Kidney epithelial cell (primary cell): ENCODE measurements around the gene UTP25. TPM values are rescaled to one million over a fixed set of nuclear protein-coding genes. Genes with fewer than 3 reads are reported as not detected.
"Not testable (repeated sequence)": the region's sequence is repeated elsewhere in the genome, so short reads cannot be mapped to it uniquely, and the experiment has no call there.

Experiments used
- DNase-seq: peaks from one replicate; pipeline ENCODE4 v3.0.0-alpha.2; 2010; ENCODE audit warnings: low read depth
- H3K27me3 ChIP-seq: 2 replicates; pipeline ENCODE4 v1.6.0; 2011; ENCODE audit warnings: low read length; ENCODE audit not compliant: control insufficient read depth, insufficient read depth
- H3K36me3 ChIP-seq: 2 replicates; pipeline ENCODE4 v1.5.1; 2011; ENCODE audit warnings: low read length; ENCODE audit not compliant: control insufficient read depth, insufficient read depth
- H3K4me3 ChIP-seq: 2 replicates; pipeline ENCODE4 v1.5.1; 2011; ENCODE audit warnings: low read depth, mild to moderate bottlenecking, control low read depth, low read length
- total RNA-seq: library from RNA; depleted of rRNA; stranded (reverse); fragments of >200 nt; gene quantifications from 2 replicates; pipeline ENCODE4 v1.2.3, GENCODE V29; 2015
- TF ChIP-seq, protein P1 (sequence below): IDR thresholded peaks from 2 replicates; pipeline ENCODE4 v1.5.1; 2011; ENCODE audit warnings: mild to moderate bottlenecking, moderate library complexity, low read length, control low read depth, inconsistent platforms; ENCODE audit not compliant: insufficient read depth, poor library complexity, severe bottlenecking

The UTP25 gene
- total RNA-seq, 1 donor from 2014 or later, result 14.6 TPM

- no peaks in the 10 kb centered on the region for H3K36me3 ChIP-seq
- TF ChIP-seq, protein P1, sequence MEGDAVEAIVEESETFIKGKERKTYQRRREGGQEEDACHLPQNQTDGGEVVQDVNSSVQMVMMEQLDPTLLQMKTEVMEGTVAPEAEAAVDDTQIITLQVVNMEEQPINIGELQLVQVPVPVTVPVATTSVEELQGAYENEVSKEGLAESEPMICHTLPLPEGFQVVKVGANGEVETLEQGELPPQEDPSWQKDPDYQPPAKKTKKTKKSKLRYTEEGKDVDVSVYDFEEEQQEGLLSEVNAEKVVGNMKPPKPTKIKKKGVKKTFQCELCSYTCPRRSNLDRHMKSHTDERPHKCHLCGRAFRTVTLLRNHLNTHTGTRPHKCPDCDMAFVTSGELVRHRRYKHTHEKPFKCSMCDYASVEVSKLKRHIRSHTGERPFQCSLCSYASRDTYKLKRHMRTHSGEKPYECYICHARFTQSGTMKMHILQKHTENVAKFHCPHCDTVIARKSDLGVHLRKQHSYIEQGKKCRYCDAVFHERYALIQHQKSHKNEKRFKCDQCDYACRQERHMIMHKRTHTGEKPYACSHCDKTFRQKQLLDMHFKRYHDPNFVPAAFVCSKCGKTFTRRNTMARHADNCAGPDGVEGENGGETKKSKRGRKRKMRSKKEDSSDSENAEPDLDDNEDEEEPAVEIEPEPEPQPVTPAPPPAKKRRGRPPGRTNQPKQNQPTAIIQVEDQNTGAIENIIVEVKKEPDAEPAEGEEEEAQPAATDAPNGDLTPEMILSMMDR, result no peak
- DNase-seq, result no peak
- H3K27me3 ChIP-seq, result no peaks in the 10 kb centered on the region
- H3K4me3 ChIP-seq, result no peak overlapping the region
Observed at GRCh38 chr1:209900734-209901133, 73.0 kb downstream of the UTP25 start.

GRCh38 chr1:209901211-209901610 is 73.4 kb downstream of the UTP25 start:
- H3K27me3 ChIP-seq, result no peaks in the 10 kb centered on the region
- TF ChIP-seq, protein P1, result no peak
- DNase-seq, result no peak
- H3K4me3 ChIP-seq, result no peak overlapping the region
- H3K36me3 ChIP-seq, result no peaks in the 10 kb centered on the region

DNA sequence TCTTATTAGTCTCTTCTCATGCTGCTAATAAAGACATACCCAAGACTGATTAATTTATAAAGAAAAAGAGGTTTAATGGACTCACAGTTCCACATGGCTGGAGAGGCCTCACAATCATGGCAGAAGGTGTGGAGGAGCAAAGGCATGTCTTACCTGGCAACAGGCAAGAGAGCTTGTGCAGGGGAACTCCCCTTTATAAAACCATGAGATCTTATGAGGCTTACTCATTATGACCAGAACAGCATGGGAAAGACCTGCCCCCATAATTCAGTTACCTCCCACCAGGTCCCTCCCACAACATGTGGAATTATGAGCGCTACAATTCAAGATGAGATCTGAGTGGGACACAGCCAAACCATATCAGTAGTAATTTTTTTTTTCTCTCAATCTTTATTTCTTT is 77.0 kb downstream of the UTP25 start:
- DNase-seq, H3K36me3 ChIP-seq: not testable (repeated sequence)

More for the DNA sequence above, 77.0 kb downstream of the UTP25 start:
- H3K27me3 ChIP-seq, H3K4me3 ChIP-seq: not testable (repeated sequence)

Other genes with a start within 250 kb of the UTP25 start
- 0.14 and 0.21 TPM in 2 replicates for gene CAMK1G, start 244.3 kb upstream of the UTP25 start, total RNA-seq
- gene LAMB3, start 175.5 kb upstream of the UTP25 start, total RNA-seq, result 343 and 348 TPM in 2 replicates
- gene G0S2, start 152.6 kb upstream of the UTP25 start, total RNA-seq, result 112 and 164 TPM in 2 replicates
- gene HSD11B1, start 123.1 kb upstream of the UTP25 start, total RNA-seq, result 2.0 and 2.1 TPM in 2 replicates
- gene TRAF3IP3, start 71.9 kb upstream of the UTP25 start, total RNA-seq, result not detected in 2 replicates
- 12.4 and 12.7 TPM in 2 replicates for gene C1orf74, start 43.4 kb upstream of the UTP25 start, total RNA-seq
- 90.1 and 99.7 TPM in 2 replicates for gene IRF6, start 21.8 kb upstream of the UTP25 start, total RNA-seq
- gene SYT14, start 110.2 kb downstream of the UTP25 start, total RNA-seq, result 28.1 and 32.6 TPM in 2 replicates